ENCODE measurements around the gene CALHM3. TPM values are rescaled to one million over a fixed set of nuclear protein-coding genes. Genes with fewer than 3 reads are reported as not detected.

The CALHM3 gene
- total RNA-seq, 1 experiment from 2014 or later: not detected

- DNase-seq (ENCODE audit: low read depth): peak; percentile 55
These were observed 27.8 kb downstream of the CALHM3 start for GRCh38 chr10:103451091-103451813.

GRCh38 chr10:103450201-103450695, 28.8 kb downstream of the CALHM3 start:
- no peak for DNase-seq (ENCODE audit: low read depth)

GRCh38 chr10:103449208-103450144, 29.6 kb downstream of the CALHM3 start:
- no peak for DNase-seq (ENCODE audit: low read depth)

- peak; percentile 96 for DNase-seq (ENCODE audit: low read depth)
These were observed 30.3 kb downstream of the CALHM3 start for GRCh38 chr10:103448746-103449145.

GRCh38 chr10:103447187-103447586, 31.9 kb downstream of the CALHM3 start:
- DNase-seq (ENCODE audit: low read depth): no peak

- peak; percentile 84 for DNase-seq (ENCODE audit: low read depth)
These were observed 33.1 kb downstream of the CALHM3 start for GRCh38 chr10:103445767-103446567.

GRCh38 chr10:103445366-103445765, 33.7 kb downstream of the CALHM3 start:
- DNase-seq (ENCODE audit: low read depth): no peak

- no peak for DNase-seq (ENCODE audit: low read depth)
These were observed 34.6 kb downstream of the CALHM3 start for GRCh38 chr10:103444478-103444877.

GRCh38 chr10:103443475-103444185, 35.4 kb downstream of the CALHM3 start:
- DNase-seq (ENCODE audit: low read depth): no peak

- peak; percentile 58 for DNase-seq (ENCODE audit: low read depth)
These were observed 37.0 kb downstream of the CALHM3 start for GRCh38 chr10:103442031-103442461.

GRCh38 chr10:103441611-103442010, 37.4 kb downstream of the CALHM3 start:
- no peak for DNase-seq (ENCODE audit: low read depth)

GRCh38 chr10:103441206-103441605, 37.8 kb downstream of the CALHM3 start:
- DNase-seq (ENCODE audit: low read depth): no peak

- no peak for DNase-seq (ENCODE audit: low read depth)
These were observed 38.6 kb downstream of the CALHM3 start for GRCh38 chr10:103440416-103440815.

- no peak for DNase-seq (ENCODE audit: low read depth)
These were observed 39.3 kb downstream of the CALHM3 start for GRCh38 chr10:103439776-103440175.

- DNase-seq (ENCODE audit: low read depth): peak; percentile 13
These were observed 45.2 kb downstream of the CALHM3 start for GRCh38 chr10:103433858-103434257.

- no peak for DNase-seq (ENCODE audit: low read depth)
These were observed 47.1 kb downstream of the CALHM3 start for GRCh38 chr10:103431902-103432301.

GRCh38 chr10:103429647-103430046, 49.4 kb downstream of the CALHM3 start:
- DNase-seq (ENCODE audit: low read depth): no peak

- no peak for DNase-seq (ENCODE audit: low read depth)
These were observed 49.9 kb downstream of the CALHM3 start for GRCh38 chr10:103428989-103429643.

GRCh38 chr10:103427866-103428265, 51.2 kb downstream of the CALHM3 start:
- DNase-seq (ENCODE audit: low read depth): no peak

GRCh38 chr10:103423748-103424147, 55.3 kb downstream of the CALHM3 start:
- no peak for DNase-seq (ENCODE audit: low read depth)
